Stimulated activated naive B cell treated with anti-CD40 and anti-IgM and Interleukin-4, amounts not matched to agents 10 μg/mL and 1 μg/mL and 100 μg/mL, for 72 hours (primary cell): ENCODE measurements around the gene TTLL4.
A peak's percentile ranks its signal among the peaks of the same experiment; 100 is the strongest.

ENCODE experiments used
- ATAC-seq, 2 donors: fragments of 150-1000 bp; cut with Tn5 transposase; replicated peaks; 2 replicates each; pipeline ENCODE4 v1.10.0; 2021; ENCODE audit warnings: moderate library complexity in 1 of 2
- DNase-seq: peaks from one replicate; pipeline ENCODE4 v3.0.0; 2021
- H3K27ac Mint-ChIP-seq: one replicate; pipeline ENCODE4 v1.8.0; 2022; ENCODE audit warnings: mild to moderate bottlenecking, mixed read lengths
- H3K27me3 Mint-ChIP-seq, 2 donors: one replicate each; pipeline ENCODE4 v1.8.0; 2022; ENCODE audit warnings: mixed read lengths in 2 of 2
- H3K36me3 Mint-ChIP-seq, 2 donors: one replicate each; pipeline ENCODE4 v1.8.0; 2022; ENCODE audit warnings: mixed read lengths in 2 of 2, mild to moderate bottlenecking in 1 of 2
- H3K4me1 Mint-ChIP-seq, 2 donors: one replicate each; pipeline ENCODE4 v1.8.0; 2022; ENCODE audit warnings: mixed read lengths in 2 of 2, mild to moderate bottlenecking in 1 of 2
- H3K4me3 Mint-ChIP-seq, 2 donors: one replicate each; pipeline ENCODE4 v1.8.0; 2022; ENCODE audit warnings: mild to moderate bottlenecking in 2 of 2, mixed read lengths in 2 of 2, moderate library complexity in 1 of 2
- H3K9me3 Mint-ChIP-seq, 2 donors: one replicate each; pipeline ENCODE4 v1.8.0; 2022; ENCODE audit warnings: mixed read lengths in 2 of 2, mild to moderate bottlenecking in 1 of 2

Gene TTLL4

DNA sequence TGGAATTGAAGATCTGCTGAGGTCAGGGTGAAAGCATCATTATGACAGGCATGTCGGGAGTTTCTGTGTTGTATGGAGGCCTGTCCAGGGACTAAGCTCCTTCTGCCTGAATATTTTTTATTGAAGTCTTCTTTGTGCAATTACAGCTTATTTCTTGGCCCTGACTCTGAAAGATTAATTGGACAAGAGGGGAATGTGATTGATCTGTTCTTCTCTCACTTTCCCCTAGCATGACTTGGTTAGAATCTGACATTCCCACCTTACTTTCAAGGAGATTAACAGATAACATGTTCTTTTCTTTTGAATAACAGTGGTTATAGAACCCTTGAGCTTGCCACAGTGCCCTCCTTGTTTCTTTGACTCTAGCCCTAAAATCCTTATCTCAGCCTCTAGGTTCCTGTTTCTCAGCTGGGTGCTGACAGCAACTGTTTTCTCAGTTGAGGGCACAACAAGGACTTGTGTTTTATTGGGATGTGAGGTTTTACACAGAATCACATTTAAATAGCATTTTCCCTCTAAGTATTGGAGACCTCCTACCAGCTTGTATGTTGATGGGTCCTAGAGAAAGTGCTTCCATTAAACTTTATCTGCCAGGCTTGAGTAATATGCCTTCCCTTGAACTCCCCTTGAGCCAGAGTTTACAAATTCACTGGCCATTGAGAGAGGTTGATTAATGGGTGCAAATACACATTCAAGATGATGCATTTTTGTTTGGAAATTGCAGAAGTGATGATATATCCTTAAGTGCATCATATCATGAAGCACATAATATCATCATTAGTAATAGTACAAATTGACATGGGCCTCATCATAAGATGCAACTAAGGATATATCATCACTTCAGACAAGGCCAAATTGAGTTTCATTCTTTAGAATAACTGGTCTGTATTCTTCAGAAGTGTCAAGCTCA lies 12.5 kb downstream of the TTLL4 start:
- DNase-seq, result no peak
- peaks cover 30 to 47% of the 10 kb centered on the region in 2 donors for H3K36me3 Mint-ChIP-seq
- H3K9me3 Mint-ChIP-seq, result peaks cover 4 to 11% of the 10 kb centered on the region in 2 donors
- H3K4me3 Mint-ChIP-seq, result no peak overlapping the region
- H3K4me1 Mint-ChIP-seq, result peaks cover 13 to 14% of the 10 kb centered on the region in 2 donors
- no peaks in the 10 kb centered on the region for H3K27me3 Mint-ChIP-seq
- ATAC-seq, result no peak
- no peak overlapping the region for H3K27ac Mint-ChIP-seq

DNA sequence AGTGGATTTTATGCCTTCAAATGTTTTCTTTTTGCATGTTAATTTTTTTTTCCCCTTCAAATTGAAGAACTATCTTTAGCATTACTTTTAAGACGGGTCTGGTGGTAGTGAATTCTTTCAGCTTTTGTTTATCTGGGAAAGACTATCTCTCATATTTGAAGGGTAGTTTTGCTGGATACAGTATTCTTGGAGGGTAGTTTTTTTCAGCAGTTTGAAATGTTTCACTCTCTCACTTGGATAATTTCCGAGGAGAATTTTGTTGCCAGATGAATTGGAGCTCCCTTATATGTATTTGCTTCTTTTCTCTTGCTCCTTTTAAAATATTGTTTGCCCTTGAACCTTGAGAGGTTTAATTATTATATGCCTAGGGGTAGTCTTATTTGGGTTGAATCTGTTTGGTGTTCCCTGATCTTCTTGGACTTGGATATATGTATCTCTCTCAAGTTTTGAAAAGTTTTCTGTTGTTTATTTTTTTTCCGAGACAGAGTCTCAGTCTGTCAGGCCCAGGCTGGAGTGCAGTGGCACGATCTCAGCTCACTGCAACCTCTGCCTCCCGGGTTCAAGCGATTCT lies 15.5 kb downstream of the TTLL4 start:
- no peak for DNase-seq
- H3K27me3 Mint-ChIP-seq, result no peaks in the 10 kb centered on the region
- no peak overlapping the region for H3K4me3 Mint-ChIP-seq
- peaks cover 4 to 11% of the 10 kb centered on the region in 2 donors for H3K9me3 Mint-ChIP-seq
- peaks cover 7 to 14% of the 10 kb centered on the region in 2 donors for H3K4me1 Mint-ChIP-seq
- H3K36me3 Mint-ChIP-seq, result peaks cover 29 to 48% of the 10 kb centered on the region in 2 donors
- H3K27ac Mint-ChIP-seq, result no peak overlapping the region
- no peak for ATAC-seq

DNA sequence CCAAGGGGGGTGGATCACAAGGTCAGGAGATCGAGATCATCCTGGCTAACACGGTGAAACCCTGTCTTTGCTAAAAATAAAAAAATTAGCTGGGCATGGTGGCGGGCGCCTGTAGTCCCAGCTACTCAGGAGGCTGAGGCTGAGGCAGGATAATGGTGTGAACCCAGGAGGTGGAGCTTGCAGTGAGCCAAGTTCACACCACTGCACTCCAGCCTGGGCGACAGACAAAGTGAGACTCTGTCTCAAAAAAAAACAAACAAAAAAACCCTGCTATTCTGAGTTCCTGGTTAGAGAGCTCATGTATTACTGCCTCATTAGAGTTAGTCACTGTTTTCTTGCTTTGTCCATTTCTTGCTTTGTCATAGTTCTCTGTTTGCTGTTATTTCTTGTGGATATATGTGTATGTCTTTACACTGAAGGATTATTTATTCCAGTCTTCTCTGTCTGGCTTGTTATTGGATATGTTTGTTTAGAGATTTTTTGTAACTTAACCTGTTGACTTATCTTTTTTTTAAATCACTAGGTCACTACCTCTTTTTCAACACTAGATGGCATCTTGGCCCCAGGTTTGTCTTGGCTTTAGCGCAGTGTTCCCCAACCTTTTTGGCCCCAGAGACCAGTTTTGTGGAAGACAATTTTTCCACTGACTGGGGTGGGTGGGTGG lies 17.0 kb downstream of the TTLL4 start:
- Mint-ChIP-seq H3K36me3 (peaks cover 33 to 58% of the 10 kb centered on the region in 2 donors), H3K27ac (no peak overlapping the region), H3K27me3 (no peaks in the 10 kb centered on the region), H3K4me3 (no peak overlapping the region), H3K4me1 (peaks cover 3 to 16% of the 10 kb centered on the region in 2 donors), H3K9me3 (peaks cover 4 to 11% of the 10 kb centered on the region in 2 donors)
- no peak for DNase-seq
- ATAC-seq, result no peak

DNA sequence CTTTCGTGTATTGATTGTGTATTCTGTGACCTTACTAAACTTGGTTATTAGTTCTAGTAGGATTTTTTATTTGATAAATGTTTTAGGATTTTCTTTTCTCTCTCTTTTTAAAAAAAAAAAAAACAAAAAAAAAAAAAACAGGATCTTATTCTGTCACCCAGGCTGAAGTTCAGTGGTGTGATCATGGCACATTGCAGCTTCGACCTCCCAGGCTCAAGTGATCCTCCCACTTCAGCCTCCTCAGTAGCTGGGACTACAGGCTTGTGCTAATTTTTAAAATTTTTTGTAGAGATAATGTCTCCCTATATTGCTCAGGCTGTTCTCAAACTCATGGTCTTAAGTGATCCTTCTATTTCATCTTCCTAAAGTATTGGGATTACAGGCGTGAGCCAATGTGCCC lies 19.0 kb downstream of the TTLL4 start:
- Mint-ChIP-seq H3K4me3 (no peak overlapping the region), H3K9me3 (peaks cover 8 to 11% of the 10 kb centered on the region in 2 donors), H3K4me1 (peaks cover 16 to 18% of the 10 kb centered on the region in 2 donors), H3K27ac (no peak overlapping the region), H3K27me3 (no peaks in the 10 kb centered on the region), H3K36me3 (peaks cover 44 to 74% of the 10 kb centered on the region in 2 donors)
- DNase-seq, result no peak
- no peak for ATAC-seq

DNA sequence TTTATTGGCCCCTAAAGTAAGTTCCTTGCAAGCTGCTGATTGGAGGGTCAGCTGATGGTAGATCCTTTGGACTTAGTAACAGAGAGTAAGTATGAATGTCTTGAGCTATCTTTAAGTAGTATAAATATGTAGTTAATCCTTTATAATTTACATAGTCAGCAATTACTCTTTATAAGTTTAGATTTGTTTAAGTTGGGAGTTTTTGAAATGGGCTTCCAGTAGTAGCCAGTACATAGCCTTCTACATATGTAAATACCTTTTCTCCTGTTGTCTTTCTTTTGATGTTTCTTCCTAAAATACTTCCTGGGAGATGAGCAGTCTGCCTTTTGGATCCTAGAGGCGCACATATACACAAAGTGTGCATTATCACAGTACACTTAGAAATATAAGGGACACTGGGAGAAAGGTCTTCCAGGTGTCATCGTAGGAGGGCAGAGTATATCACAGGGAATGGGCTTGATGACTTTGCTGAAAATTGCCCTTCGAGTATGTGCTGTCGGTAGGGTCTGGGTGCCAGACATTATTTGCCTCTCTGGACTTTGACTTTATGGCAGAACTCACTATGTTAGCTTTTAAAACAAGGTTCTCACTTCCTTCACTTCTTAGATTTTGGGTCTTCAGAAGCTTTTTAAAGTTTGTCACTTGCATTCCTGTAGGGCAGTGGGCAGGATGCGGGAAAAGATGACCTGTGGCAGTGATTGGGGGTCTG lies 21.6 kb downstream of the TTLL4 start:
- ATAC-seq, result no peak
- H3K27me3 Mint-ChIP-seq, result no peaks in the 10 kb centered on the region
- no peak for DNase-seq
- peaks cover 32 to 69% of the 10 kb centered on the region in 2 donors for H3K36me3 Mint-ChIP-seq
- no peak overlapping the region for H3K4me3 Mint-ChIP-seq
- H3K4me1 Mint-ChIP-seq, result peaks cover 16 to 18% of the 10 kb centered on the region in 2 donors
- no peak overlapping the region for H3K27ac Mint-ChIP-seq
- H3K9me3 Mint-ChIP-seq, result peaks cover 2 to 4% of the 10 kb centered on the region in 2 donors

DNA sequence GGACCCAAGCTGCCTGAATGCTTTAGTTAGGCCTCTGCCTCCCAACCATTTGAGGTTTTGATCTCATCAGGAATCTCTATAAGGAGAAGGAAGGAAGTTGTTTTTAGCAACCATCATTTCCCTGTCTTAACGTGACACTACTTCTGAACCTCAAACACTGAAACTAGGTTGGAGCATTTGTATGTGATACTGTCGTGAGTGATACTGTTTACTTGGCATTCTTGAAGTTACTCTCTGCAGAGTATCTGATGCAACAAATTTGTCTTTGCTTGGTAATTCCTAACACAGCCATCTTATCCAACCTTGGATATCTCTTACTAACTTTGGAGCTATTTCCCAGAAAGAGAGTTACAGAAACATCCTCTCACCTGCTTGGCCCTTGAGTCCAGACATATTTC lies 22.1 kb downstream of the TTLL4 start:
- peaks cover 31 to 64% of the 10 kb centered on the region in 2 donors for H3K36me3 Mint-ChIP-seq
- no peak for DNase-seq
- H3K4me3 Mint-ChIP-seq, result no peak overlapping the region
- H3K27ac Mint-ChIP-seq, result no peak overlapping the region
- H3K9me3 Mint-ChIP-seq, result peaks cover under 1 to 4% of the 10 kb centered on the region in 2 donors
- peaks cover 15 to 18% of the 10 kb centered on the region in 2 donors for H3K4me1 Mint-ChIP-seq
- ATAC-seq, result no peak
- no peaks in the 10 kb centered on the region for H3K27me3 Mint-ChIP-seq

DNA sequence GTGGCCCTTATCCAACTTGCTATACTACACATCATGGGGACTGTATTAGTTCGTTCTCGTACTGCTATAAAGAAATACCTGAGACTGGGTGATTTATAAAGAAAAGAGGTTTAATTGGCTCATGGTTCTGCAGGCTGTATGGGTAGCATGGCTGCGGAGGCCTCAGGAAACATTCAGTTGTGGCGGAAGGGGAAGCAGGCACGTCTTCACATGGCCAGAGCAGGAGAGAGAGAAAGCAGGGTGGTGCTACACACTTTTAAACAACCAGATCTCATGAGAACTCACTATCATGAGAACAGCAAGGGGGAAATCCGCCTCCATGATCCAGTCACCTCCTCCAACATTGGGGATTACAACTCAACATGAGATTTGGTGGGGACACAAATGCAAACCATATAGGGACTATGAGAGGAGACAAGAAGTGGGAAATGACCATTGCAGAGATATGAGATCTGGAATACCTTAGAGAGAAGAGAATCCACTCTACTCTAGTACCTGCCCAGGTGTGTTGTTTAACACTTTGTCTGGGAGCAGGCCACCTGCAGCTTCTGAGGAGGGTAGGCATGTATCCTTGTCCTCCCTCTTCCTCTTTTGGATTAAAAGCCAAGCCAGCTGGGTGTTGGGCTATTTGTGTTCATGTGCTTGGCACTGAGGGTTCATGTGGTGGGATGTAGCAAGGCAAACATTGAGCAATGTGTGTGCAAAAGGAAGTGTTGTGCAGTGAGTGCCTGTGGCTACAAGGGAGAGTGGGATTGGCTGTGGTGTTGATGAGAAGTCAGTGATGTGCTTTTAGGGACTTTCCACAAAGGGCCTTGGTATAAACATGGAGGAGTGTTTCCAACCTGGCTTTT lies 22.8 kb downstream of the TTLL4 start:
- H3K9me3 Mint-ChIP-seq, result peaks cover 0 to 4% of the 10 kb centered on the region in 2 donors
- no peak overlapping the region for H3K27ac Mint-ChIP-seq
- ATAC-seq, result peak; percentile 66 to 76
- no peak overlapping the region for H3K4me3 Mint-ChIP-seq
- peaks cover 15 to 18% of the 10 kb centered on the region in 2 donors for H3K4me1 Mint-ChIP-seq
- H3K36me3 Mint-ChIP-seq, result peaks cover 36 to 66% of the 10 kb centered on the region in 2 donors
- DNase-seq, result no peak
- no peaks in the 10 kb centered on the region for H3K27me3 Mint-ChIP-seq

DNA sequence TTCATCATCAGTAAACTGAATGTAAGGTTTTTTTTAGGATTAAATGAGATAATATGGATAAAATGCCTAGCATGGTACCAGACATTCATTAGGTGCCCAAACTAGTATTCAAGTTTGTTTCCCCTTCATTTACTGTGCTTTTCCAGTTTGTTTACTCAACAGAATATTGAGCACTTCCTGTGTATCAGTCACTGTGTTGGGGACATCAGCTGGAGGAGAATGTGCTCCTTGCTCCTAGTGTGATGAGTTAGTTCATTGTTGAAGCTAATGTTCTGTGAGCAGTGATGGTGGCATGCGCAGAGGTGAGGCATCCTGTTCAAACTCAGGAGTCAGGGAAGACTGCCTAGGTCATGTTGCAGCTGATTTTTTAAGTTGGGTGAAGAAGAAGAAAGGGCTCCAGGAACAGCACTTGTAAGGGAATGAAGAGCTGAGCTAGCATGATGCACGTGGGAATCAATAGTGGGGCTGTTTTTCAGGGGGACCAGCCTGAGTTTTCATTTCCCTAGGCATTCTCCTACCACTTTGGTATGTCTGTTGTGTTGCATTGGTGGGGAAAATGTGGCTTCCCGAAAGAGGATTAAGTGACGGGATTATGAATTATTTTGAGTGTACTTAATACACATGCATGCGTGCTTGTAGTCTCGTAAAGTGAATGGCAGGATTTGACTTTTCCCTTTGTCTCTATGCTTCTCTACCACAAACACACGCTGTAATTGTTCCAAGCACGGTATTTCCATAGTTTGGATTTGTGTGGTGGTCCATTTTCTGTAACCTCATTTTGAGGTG lies 23.7 kb downstream of the TTLL4 start:
- DNase-seq (no peak), ATAC-seq (no peak)
- peaks cover 0 to 4% of the 10 kb centered on the region in 2 donors for H3K9me3 Mint-ChIP-seq
- H3K27ac Mint-ChIP-seq, result no peak overlapping the region
- H3K36me3 Mint-ChIP-seq, result peaks cover 40 to 68% of the 10 kb centered on the region in 2 donors
- H3K27me3 Mint-ChIP-seq, result no peaks in the 10 kb centered on the region
- H3K4me1 Mint-ChIP-seq, result peaks cover 15 to 18% of the 10 kb centered on the region in 2 donors
- no peak overlapping the region for H3K4me3 Mint-ChIP-seq

DNA sequence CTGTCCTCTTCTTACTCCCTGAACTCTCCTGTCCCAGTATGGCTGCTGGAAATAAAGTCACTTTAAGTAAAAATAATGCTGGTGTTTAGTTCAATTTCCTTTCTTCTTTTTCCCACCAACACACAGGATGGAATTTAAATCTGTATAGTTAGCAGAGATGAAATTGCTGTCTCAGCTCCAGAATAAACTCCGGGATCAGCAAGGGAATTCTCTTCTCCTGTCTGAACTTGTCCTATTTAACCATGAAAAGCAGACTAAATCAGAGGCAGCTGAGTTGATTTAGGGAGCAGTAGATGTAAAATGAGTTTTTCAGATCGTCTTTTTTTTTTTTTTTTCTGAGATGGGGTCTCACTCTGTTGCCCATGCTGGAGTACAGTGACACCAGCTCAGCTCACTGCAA lies 25.9 kb downstream of the TTLL4 start:
- H3K27ac Mint-ChIP-seq, result no peak overlapping the region
- H3K4me1 Mint-ChIP-seq, result peaks cover 15 to 18% of the 10 kb centered on the region in 2 donors
- H3K9me3 Mint-ChIP-seq, result peaks cover 0 to 4% of the 10 kb centered on the region in 2 donors
- ATAC-seq (no peak), DNase-seq (no peak)
- peaks cover 41 to 73% of the 10 kb centered on the region in 2 donors for H3K36me3 Mint-ChIP-seq
- H3K4me3 Mint-ChIP-seq, result no peak overlapping the region
- no peaks in the 10 kb centered on the region for H3K27me3 Mint-ChIP-seq

DNA sequence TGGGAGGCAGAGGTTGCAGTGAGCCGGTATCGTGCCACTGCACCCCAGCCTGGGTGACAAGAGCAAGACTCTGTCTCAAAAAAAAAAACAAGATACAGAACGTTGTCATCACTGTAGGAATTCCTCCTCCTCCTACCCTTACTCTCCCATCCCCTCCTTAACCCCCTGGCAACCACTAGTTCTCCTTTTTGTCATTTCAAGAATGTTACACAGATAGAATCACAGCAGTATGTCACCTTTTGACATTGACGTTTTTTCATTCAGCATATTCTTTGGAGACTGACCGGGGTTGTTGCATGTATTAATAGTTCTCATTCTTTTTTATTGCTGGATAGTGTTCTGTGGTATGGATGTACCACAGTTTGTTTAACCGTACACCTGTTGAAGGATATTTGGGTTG lies 32.4 kb downstream of the TTLL4 start:
- no peak overlapping the region for H3K27ac Mint-ChIP-seq
- no peak overlapping the region for H3K4me3 Mint-ChIP-seq
- peaks cover 16 to 25% of the 10 kb centered on the region in 2 donors for H3K4me1 Mint-ChIP-seq
- H3K36me3 Mint-ChIP-seq, result peaks cover 58 to 75% of the 10 kb centered on the region in 2 donors
- no peaks in the 10 kb centered on the region for H3K27me3 Mint-ChIP-seq
- peak; percentile 79 to 91 for ATAC-seq
- H3K9me3 Mint-ChIP-seq, result no peaks in the 10 kb centered on the region
- DNase-seq, result no peak

DNA sequence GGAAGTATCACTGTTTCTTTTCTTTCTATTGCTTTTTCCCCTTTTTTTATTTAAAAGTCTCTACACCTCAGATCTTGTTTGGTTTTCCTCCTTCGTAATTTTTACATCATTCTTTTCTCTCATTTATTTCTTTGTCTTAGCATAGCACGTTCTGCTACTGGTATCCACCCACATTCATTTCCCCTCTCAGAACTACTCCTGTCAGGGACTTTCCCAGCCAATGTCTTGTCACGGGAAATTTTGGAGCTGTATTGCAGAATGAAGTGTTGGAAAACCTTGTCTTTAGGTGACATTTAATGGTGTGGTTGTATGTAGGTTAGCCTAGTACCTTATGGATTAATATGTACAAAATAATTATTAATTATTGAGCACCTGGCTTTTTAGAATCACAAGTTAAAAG lies 34.0 kb downstream of the TTLL4 start:
- peaks cover 16 to 25% of the 10 kb centered on the region in 2 donors for H3K4me1 Mint-ChIP-seq
- peak; percentile 44 to 53 for ATAC-seq
- no peak overlapping the region for H3K4me3 Mint-ChIP-seq
- H3K36me3 Mint-ChIP-seq, result peaks cover 56 to 69% of the 10 kb centered on the region in 2 donors
- no peaks in the 10 kb centered on the region for H3K27me3 Mint-ChIP-seq
- no peak for DNase-seq
- no peaks in the 10 kb centered on the region for H3K9me3 Mint-ChIP-seq
- no peak overlapping the region for H3K27ac Mint-ChIP-seq

DNA sequence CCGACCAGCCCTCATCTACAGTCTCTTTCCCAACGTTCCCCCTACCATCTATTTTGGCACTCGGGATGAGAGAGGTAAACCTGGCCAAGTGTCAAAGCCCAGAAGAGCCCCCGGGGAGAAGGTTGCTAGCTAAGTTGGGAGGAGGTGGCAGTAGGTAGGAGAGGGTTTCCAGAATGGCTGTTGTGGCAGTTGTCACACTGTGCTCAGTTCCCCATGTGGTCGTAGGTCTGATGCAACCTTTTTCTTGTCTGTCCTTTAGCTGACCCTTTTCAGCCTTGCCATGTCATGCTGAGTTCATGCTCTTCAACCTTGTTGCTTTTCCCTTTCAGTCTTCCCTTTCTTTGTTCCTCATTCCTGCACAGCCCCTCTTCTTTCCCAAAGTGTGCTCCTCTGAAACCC lies 34.5 kb downstream of the TTLL4 start:
- H3K27ac Mint-ChIP-seq, result peak overlapping the region; percentile 15
- DNase-seq (peak; percentile 17), ATAC-seq (peak; percentile 81 to 82)
- peaks cover 56 to 64% of the 10 kb centered on the region in 2 donors for H3K36me3 Mint-ChIP-seq
- no peak overlapping the region for H3K4me3 Mint-ChIP-seq
- H3K9me3 Mint-ChIP-seq, result no peaks in the 10 kb centered on the region
- peaks cover 16 to 25% of the 10 kb centered on the region in 2 donors for H3K4me1 Mint-ChIP-seq
- no peaks in the 10 kb centered on the region for H3K27me3 Mint-ChIP-seq
